Islet precursor cell (in vitro differentiated cells): Measurements from ENCODE around the gene PLXNA4.

ENCODE experiments used
- DNase-seq: peaks from one replicate; pipeline ENCODE4 v3.0.0-alpha.2; 2018

Gene PLXNA4

GRCh38 chr7:132592231-132592920 lies 16.1 kb upstream of the PLXNA4 start:
- DNase-seq = no peak

- DNase-seq = no peak
Observed at GRCh38 chr7:132590162-132590561, 13.9 kb upstream of the PLXNA4 start.

DNA sequence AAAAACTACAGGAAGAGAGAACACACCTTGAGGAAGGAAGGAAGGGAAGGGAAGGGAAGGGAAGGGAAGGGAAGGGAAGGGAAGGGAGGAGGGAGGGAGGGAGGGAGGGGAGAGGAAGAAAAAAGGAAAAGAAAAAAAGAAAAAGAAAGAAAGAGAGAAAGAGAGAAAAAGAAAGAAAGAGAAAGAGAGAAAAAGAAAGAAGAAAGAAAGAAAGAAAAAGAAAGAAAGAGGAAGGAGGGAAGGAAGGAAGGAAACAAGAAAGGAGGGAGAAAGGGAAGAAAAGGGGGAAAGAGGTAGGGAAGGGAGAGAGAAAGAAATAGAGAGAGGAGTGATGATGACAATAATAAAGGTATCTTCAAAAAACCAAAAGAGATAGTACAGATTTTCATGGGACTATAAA lies 12.3 kb upstream of the PLXNA4 start:
- no peak for DNase-seq

- no peak for DNase-seq
Observed at GRCh38 chr7:132584796-132585494, 8.7 kb upstream of the PLXNA4 start.

GRCh38 chr7:132581431-132581830 lies 5.2 kb upstream of the PLXNA4 start:
- DNase-seq = no peak

DNA sequence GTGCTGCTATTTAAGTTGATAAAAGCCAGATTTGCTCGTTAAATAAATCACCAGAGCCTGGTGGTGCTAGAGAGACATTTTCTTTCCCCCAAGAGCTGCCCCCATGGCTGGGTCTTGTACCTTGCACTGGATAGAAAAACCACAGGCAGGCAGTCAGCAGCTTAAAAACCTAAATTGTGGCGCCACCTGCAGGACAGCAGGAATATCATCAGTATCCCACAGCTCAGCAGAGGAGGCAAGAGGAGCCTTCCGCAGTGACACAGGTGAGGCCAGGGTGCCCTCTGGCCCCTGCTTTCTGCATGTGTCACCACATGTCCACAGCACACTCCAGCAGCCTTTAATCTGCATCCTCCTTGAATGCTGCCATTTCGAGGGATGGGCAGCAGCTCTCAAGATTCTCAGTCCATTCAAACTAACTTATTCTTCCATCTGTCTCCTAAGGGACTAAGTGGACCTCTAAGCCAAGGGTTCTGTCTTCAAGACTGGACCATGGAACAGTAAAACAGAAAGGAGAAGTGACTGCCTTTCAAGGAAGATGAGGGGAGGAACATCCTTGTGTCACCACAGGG lies 4.5 kb upstream of the PLXNA4 start:
- DNase-seq = peak; percentile 90

DNA sequence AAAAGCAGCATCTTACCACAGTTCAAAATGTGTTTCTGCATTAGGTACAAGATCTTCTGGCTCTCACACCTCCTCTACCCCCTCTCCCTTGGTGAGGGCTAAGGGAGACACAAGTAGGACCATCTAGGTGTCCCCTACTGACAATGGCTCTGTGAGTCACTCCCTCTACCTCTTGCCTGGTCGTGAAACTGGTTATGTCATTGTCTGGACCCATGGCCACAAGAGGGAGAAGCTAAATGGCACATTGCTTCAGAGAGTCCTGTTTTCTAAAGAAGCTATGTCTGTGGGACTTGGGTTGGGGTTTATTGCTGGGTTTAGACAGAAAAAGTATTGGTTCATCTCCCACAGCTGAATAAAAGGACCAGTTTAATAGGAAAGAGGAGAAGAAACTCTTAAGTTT lies 4.0 kb upstream of the PLXNA4 start:
- DNase-seq = peak; percentile 71

DNA sequence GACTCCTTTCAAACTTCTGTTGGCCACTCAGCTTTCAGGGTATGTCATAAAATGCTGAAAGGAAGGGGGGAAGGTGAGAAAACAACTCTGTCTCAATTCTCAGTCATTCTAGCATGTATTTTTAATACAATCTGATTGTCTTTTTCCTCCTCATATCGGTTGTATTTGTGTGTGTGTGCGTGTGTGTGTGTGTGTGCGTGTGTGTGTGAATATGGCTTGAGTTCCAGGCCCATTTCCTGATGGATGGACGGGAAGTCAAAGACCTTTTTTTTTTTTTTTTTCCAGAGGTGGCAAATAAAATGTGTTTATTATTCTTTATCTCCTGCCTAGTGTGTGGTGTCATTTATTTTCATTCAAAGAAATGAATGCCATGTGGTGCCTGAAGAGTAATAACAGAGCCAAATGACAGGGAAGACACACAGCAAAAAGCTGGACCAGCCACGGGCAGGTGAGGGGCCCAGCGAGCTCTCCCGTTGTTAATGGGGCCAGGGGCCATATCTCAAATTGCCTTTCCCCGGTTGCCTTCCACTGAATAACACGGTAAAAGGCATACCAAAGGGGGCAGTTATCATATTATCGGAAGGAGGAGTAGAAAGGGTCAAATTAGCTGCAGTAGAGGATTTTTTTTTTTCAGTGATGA lies 3.1 kb upstream of the PLXNA4 start:
- DNase-seq = no peak

DNA sequence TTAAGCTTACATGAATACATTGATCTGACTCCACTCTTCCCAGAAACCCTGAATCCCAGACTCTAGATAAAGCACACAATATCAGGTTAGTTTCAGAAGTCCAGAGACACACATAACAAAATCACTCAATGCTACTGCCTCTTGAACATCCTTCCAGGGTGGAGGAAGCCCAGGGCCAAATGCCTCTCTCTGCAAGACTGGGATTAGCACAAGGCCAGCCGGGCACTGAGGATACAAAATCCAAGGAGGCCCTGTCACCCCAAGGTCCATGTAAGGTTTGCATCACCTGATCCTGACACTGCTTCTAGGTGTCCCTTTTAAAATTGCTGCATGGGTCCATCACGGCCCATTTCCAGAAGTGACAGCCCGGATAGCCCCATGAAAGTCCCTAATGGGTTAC lies 2.6 kb upstream of the PLXNA4 start:
- no peak for DNase-seq

DNA sequence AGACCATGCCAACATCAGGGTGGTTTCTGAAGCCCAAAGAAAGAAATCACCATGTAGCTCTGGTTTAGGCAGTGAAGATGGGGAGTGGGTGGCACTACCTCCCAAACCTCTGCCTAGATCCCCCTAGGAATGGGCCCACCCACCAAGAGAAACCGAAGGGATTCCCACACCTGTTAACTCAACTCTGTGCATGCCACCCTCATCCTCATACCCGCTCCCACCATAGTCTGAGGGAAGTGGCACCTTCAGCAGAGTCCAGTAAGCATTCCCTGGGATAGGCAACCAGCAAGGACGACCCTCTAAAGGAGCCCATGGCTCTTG lies 1.7 kb upstream of the PLXNA4 start:
- DNase-seq = no peak

DNA sequence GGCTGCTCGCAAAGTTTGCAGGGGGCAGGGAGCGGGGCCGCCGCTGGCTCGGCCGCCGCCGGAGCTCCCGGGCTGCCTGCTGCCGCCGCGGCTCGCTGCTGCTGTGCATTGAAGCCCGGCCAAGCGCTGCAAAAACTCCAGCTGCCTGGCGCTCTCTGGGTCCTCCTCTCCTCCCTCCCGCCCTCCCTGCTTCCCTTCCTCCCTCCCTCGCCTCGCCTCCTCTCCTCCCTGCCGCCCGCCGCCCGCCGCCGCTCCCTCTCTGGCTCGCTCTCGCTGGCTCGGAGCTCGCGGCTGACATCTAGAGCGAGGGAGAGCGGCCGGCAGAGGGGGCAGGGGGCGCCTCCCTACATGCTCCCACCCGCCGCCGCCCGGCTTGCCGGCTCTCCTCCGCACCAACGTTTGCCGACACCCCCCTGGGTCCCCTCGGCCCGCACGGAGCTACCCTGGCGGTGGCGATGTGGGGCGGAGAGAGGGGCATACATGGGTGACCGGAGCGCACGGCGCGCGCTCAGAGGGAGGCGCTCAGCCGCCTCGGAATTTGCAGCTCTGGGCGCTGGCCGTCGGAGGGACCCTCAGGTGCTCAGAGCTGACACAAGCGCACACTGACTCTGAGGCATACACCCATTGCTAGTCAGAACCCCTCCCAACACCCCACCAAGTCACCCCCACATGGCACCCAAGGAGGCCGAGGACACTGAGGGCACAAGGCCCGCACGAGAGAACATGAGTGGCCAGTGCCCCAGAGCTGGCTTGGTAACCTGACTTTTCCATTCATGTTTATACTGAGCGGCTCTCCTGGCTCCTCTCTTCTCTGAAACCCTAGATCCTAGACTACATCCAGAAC lies 1.2 kb upstream of the PLXNA4 start:
- peak; percentile 89 for DNase-seq

GRCh38 chr7:132576721-132577085 lies 433 bp upstream of the PLXNA4 start:
- DNase-seq = no peak

DNA sequence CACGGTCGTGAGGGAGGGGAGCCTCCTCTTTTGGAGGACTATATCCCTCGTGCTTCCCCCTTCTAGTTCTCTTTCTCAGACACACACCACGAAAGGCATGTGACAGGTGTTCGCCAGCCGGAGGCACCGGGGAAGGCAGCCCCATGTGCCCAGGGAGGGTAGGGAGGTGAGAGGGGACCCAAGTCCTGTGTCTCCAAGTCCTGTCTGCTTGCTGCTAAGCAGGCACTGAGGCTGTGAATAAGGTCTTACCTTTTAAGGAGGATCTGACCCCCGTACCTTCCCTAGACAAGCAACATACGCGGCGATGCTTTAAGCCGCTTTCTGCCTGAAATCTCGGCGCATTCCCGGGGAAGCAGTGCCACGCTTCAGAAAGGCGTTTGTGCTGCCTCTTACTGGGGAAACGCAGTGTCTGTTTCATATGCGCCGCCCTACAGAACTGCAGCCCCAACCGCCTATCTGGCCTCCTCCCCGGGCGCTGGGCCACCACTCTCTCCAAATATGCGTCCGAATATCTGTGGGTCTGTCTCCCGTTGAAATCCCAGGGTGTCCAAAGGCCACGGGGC lies 770 bp downstream of the PLXNA4 start:
- peak; percentile 78 for DNase-seq

DNA sequence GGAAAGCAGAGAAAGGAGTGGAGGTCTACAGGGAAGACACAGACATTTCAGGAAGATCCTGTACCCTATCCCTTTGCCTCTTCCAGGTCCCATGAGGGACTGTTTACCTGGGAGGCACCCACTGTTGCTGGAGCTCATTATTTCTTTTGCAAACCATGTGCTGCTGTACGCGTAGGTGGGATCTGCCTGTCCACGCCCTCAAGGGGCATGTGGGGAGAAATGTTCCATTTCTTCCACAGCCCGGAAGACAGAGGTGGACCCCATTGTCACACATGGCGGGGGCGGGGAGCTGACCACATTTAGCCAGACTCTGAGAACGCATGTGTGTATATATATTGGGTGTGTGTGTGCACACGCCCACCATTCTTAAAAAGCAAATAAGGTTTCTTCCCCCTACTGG lies 2.0 kb downstream of the PLXNA4 start:
- DNase-seq = no peak

DNA sequence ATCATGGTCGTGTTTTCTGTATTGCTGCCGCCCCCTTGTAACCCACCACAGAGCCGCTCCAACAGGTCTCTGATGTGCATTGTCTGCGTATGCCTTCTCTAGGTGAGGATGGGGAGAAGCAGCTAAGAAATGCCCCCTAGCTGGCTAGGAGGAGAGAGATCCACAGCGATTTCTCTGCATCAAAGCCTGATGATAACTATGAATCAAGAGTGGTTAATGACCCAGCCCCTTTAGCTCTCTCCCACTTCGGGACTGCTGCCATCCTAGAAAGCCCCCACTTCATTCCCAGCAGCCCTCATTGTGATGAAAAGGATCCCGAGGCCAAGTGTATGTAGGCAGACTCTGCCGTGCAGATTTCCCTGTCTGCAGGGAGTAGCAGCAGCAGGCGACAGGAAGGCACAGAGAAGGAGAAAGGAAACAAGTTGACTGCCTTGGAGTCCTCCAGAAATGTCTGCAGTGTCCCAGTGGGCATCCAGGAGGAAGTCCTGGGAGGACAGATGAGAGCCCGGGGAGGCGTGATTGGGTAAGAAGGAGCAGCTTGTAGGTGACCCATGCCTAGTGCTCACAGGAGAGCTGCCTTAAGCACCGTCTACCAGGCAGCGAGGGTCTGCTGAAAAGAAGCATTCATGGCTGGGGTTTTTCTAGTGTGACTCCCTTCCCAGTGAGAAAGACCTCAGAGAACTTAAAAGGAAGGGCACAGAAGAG lies 2.9 kb downstream of the PLXNA4 start:
- no peak for DNase-seq

DNA sequence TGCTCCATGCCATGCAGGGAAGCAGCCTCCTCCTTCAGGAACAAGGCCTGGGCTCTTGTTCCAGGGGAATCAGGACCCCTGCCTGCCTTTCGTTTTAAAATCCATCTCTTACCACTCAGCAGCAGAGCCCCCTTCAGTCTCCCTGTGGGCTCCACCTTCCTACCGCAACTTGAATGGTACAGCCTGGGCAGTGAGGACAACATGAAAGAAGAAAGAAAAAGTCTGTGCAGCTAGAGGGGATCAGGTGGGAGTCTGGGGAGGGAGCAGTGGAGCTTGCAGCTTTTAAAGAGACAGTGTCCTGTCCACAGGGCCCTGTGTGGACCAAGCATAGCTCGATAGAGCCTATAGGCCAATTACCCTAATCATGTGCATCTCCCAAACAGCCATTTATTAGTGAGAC lies 3.7 kb downstream of the PLXNA4 start:
- DNase-seq = no peak

DNA sequence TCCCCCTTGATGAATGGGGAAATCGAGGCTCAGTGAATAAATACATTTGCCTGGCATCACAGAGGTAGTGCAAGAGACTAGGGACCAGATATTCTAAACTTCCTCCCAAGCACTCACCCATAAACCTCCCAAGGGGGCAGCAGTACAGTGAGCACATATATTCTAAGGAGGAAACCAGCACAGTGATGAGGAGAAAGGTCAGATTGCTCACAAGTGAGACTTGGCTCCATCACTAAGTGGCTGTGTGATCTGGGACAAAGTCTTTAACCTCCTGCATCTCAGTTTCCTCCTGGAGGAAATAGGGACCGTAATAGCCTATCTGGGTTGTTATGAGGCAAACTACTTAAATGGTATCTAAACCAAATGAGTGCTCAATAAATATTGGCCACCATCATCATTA lies 4.3 kb downstream of the PLXNA4 start:
- no peak for DNase-seq

GRCh38 chr7:132569884-132570614 lies 6.2 kb downstream of the PLXNA4 start:
- no peak for DNase-seq

- DNase-seq = no peak
Observed at GRCh38 chr7:132568962-132569361, 7.3 kb downstream of the PLXNA4 start.

DNA sequence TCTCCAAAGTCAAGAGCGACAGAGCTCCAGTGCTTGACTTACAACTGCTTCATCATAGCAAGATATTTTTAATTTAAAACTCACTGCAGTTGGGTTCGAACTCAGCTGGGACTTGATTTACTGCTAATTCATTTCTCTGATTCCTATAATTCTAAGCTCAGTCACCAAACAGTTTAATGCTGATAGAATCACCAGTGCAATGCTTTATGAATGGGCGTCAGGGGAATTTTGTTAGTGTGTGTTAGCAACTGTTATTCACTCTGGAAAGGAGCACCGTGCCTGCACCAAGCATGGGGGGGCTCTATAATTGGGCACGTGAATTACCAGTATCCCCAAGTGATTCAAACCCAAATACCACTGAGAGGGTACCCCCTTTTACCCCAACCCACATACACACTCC lies 10.4 kb downstream of the PLXNA4 start:
- DNase-seq = no peak

GRCh38 chr7:132565441-132565840 lies 10.8 kb downstream of the PLXNA4 start:
- DNase-seq = no peak

DNA sequence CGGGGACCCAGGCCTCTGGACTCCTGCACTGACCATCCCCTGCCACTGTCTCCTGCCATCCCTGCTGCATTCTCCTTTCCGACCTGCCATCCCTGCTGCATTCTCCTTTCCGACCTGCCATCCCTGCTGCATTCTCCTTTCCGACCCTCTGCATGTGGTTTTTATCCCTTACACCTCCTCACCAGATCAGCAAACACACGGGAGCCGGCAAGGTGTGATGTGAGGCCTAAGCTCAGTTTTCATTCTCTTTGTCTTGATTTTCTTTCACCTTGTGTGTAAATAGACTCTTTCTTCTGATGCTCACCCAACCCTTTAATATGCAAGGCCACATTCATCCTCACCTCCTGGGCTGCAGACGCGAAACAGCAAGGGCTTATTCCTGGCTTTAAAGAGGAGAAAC lies 11.4 kb downstream of the PLXNA4 start:
- no peak for DNase-seq
